GM13977 (cell line): ENCODE measurements around the gene CASP14.
"Not testable (repeated sequence)": the region's sequence is repeated elsewhere in the genome, so short reads cannot be mapped to it uniquely, and the experiment has no call there.

ENCODE experiments used
- DNase-seq: peaks from one replicate; pipeline ENCODE4 v3.0.0; 2012; ENCODE audit warnings: low spot score
- in situ Hi-C: fragments of 300-500 bp; cut with MboI; formaldehyde crosslinking; loops from one replicate; pipeline ENCODE4 v1.12.0; 2022; ENCODE audit warnings: low sequenced_read_pairs, low pct_unique_long_range_greater_than_20kb, mixed read lengths, inconsistent platforms; ENCODE audit not compliant: unreplicated experiment
- TF ChIP-seq, protein P1 (sequence below): IDR thresholded peaks from 2 replicates; pipeline ENCODE4 v1.5.1; 2012; ENCODE audit warnings: mild to moderate bottlenecking, control low read depth; ENCODE audit not compliant: insufficient read depth; ENCODE audit errors: extremely low read depth, missing control alignments

The CASP14 gene

DNA sequence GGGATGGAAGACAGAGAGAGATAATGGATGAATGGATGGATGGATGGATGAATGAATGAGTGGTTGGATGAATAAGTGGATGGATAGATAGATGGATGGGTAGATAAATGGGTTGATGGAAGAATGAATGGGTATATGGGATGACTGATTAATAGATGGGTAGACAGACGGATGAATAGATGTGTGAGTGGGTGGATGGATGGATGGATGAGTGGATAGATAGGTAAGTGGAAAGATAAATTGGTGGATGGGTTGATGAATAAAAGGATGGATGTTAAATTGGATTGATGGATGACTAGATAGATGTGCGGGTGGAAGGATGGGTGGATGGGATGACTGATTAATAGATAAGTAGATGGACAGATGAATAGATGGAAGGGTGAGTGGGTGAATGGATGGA is 1.4 kb downstream of the CASP14 start:
- in situ Hi-C loops = loop anchor here (25.0 kb wide), 1 partner anchor 887 kb away; the partner anchor contains the start of genes CYP4F11 and OR10H4
- DNase-seq = no peak
- TF ChIP-seq, protein P1, sequence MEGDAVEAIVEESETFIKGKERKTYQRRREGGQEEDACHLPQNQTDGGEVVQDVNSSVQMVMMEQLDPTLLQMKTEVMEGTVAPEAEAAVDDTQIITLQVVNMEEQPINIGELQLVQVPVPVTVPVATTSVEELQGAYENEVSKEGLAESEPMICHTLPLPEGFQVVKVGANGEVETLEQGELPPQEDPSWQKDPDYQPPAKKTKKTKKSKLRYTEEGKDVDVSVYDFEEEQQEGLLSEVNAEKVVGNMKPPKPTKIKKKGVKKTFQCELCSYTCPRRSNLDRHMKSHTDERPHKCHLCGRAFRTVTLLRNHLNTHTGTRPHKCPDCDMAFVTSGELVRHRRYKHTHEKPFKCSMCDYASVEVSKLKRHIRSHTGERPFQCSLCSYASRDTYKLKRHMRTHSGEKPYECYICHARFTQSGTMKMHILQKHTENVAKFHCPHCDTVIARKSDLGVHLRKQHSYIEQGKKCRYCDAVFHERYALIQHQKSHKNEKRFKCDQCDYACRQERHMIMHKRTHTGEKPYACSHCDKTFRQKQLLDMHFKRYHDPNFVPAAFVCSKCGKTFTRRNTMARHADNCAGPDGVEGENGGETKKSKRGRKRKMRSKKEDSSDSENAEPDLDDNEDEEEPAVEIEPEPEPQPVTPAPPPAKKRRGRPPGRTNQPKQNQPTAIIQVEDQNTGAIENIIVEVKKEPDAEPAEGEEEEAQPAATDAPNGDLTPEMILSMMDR = no peak

DNA sequence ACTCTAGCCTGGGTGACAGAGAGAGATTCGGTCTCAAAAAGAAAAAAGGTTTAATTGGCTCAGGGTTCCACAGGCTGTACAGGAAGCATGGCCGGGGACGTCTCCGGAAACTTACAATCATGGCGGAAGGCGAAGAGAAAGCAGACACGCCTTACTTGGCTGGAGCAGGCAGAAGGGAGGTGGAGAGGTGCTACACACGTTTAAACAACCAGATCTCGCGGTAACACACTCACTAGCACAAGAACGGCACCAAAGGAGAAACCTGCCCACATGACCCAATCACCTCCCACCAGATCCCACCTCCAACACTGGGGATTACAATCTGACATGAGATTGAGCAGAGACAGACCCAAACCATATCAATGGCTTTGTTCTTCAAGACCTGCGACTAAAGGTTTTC is 12.8 kb downstream of the CASP14 start:
- TF ChIP-seq, protein P1 = no peak
- DNase-seq = no peak
- in situ Hi-C loops = loop anchor here (25.0 kb wide), 1 partner anchor 875 kb away; the partner anchor contains the start of genes CYP4F11 and OR10H4

DNA sequence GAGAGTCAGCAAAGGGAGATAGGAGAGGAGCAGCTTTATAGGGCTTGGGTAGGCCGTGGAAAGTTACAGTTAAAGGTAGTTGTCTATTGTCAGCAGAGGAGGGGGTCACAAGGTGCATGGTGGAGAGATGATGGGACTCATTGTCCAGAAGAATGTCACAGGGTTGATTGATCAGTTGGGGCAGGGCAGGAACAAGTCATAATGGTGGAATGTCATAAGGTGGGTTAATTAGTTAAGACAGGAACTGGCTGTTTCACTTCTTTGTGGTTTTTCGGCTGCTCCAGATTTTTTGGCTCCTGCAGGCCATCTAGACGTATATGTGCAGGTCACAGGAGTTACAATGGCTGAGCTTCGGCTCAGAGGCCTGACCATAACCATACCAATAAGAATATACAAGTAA is 21.1 kb downstream of the CASP14 start:
- not testable (repeated sequence) for DNase-seq
- in situ Hi-C loops = loop anchor here (25.0 kb wide), 1 partner anchor 867 kb away; the partner anchor contains the start of genes CYP4F11 and OR10H4

DNA sequence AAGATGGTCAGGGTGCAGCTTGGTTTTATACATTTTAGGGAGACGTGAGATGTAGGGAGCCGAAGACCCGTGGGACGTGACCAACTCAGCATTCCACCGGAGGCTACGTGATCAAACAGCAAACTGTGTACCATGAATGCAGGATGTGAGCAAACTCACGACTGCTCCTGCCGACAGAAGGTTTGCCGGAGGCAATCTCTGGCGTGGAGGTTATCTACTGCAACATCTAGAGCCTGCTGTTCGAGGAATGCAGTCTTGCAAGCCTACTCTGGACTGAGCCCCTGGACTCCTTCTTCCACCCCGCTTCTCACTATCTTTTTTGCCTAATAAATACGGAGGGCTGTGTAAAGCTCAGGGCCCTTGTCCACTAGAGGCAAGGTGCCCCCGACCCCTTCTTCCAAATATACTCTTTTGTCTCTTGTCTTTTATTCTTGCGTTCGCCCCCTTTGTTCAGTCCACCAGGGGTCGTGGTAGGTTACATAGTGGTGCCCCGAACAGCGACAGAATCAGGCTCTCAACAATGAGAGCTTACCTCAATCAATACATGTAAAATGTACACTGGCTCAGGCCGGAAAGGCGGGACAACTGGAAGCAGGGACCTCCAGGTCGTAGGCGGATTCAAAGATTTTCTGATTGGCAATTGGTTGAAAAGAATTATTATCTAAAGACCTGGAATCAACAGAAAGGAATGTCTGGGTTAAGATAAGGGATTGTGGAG is 23.8 kb downstream of the CASP14 start:
- TF ChIP-seq, protein P1 = no peak
- no peak for DNase-seq
- in situ Hi-C loops = loop anchor here (25.0 kb wide), 1 partner anchor 864 kb away; the partner anchor contains the start of genes CYP4F11 and OR10H4

DNA sequence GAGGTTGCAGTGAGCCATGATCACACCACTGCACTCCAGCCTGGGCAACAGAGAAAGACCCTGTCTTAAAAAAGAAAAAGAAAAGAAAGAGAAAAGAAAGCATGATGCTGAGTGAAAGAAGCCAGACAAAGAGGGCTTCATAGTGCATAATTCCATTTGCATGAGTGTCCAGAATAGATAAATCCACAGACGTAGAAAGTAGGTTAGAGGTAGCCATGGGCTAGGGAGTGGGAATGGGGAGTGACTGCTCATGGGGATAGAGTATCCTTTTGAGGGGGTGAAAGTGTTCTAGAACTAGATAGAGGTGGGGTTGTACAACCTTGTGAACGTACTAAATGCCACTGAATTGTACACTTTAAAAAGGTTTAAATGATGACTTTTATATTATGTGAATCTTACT is 25.1 kb downstream of the CASP14 start:
- DNase-seq = no peak
- in situ Hi-C loops = loop anchor here (25.0 kb wide), 1 partner anchor 863 kb away; the partner anchor contains the start of genes CYP4F11 and OR10H4
- TF ChIP-seq, protein P1 = no peak

DNA sequence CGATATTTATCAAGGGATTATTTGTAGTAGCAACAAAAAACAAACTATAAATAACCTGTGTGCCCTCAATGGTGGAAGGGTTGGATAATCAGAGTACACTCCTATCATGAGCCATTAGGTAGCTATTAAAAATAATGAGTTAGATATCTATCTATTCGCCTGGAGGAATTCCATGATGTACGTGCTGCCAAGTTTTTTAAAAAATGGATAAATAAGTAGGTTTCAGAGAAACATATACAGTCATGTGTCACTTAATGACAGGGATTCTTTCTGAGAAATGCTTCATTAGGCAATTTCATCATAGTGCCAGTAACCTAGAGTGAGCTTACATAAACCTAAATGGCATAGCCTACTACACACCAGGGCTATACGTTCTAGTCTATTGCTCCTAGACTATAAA is 26.5 kb downstream of the CASP14 start:
- in situ Hi-C loops = no loop called here
- TF ChIP-seq, protein P1 = no peak
- no peak for DNase-seq

DNA sequence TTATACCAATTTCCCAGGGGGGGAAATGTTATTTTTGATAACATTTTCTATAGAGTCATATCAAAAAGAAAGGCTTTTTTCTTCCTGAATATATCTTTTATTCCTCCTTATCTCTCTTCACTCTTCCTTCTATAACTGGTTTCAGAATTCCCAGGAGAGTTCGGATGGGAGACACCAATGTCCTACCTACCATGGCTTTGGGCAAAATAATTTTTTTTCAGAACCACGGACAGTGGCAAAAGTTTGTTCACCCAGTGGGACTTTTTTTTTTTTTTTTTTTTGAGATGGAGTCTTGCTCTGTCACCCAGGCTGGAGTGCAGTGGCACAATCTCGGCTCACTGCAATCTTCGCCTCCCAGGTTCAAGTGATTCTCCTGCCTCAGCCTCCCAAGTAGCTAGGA is 30.7 kb downstream of the CASP14 start:
- in situ Hi-C loops, DNase-seq: not testable (repeated sequence)

DNA sequence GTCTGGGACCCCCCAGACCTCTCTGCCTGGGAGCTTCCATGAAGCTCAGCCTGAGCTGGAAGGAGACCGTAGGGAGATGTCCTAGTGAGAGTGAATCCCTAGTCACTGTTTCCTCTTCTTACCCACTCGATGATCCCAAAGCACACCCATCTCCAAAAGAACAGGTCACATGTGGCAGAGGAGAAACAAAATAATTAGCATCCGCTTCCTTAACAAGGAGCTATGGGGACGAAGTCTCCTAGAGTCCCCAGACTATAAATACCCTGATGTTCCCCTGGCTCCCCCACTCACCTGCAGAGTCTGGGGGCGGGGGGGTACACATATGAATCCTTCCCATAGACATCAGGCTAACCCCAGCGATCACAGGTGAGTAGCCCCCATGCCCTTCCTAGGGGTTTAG is 32.6 kb downstream of the CASP14 start, which contains the start of gene OR1I1:
Gene OR1I1 (plus strand): TSS at position 301 of the 400 bp plus-strand sequence. CDS start 4,855 bp downstream, outside the sequence.
- TF ChIP-seq, protein P1 = no peak
- DNase-seq = no peak
- in situ Hi-C loops = no loop called here
